ENCODE results near the gene FRMD8.

The FRMD8 gene

GRCh38 chr11:65415499-65416340, 29.3 kb downstream of the FRMD8 start:
- no peak for DNase-seq

- DNase-seq = peak; percentile 88
These were observed 29.9 kb downstream of the FRMD8 start for GRCh38 chr11:65416341-65416824.

- DNase-seq = no peak
These were observed 30.6 kb downstream of the FRMD8 start for GRCh38 chr11:65416841-65417701.

- peak; percentile 23 for DNase-seq
These were observed 31.4 kb downstream of the FRMD8 start for GRCh38 chr11:65417702-65418430.

GRCh38 chr11:65418431-65418680, 31.9 kb downstream of the FRMD8 start:
- DNase-seq = no peak

- DNase-seq = peak; percentile 51
These were observed 32.4 kb downstream of the FRMD8 start for GRCh38 chr11:65418681-65419459.

- no peak for DNase-seq
These were observed 33.0 kb downstream of the FRMD8 start for GRCh38 chr11:65419460-65419771.

- DNase-seq = peak; percentile 43
These were observed 33.5 kb downstream of the FRMD8 start for GRCh38 chr11:65419772-65420481.

GRCh38 chr11:65420506-65420905, 34.1 kb downstream of the FRMD8 start:
- DNase-seq = no peak

- peak; percentile 87 for DNase-seq
These were observed 34.7 kb downstream of the FRMD8 start for GRCh38 chr11:65420979-65421793.

- peak; percentile 81 for DNase-seq
These were observed 35.6 kb downstream of the FRMD8 start for GRCh38 chr11:65421794-65422632.

GRCh38 chr11:65422633-65423515, 36.4 kb downstream of the FRMD8 start, which contains the start of gene NEAT1:
TSS of gene NEAT1 (plus strand) at chr11:65422798.
- peak; percentile 79 for DNase-seq

GRCh38 chr11:65423516-65424204, 37.2 kb downstream of the FRMD8 start:
- no peak for DNase-seq

- DNase-seq = peak; percentile 45
These were observed 38.0 kb downstream of the FRMD8 start for GRCh38 chr11:65424205-65425104.

- peak; percentile 81 for DNase-seq
These were observed 38.9 kb downstream of the FRMD8 start for GRCh38 chr11:65425105-65425970.
